Hepatic stellate cell (primary cell): ENCODE measurements around the gene SMIM21.

ENCODE experiments used
- DNase-seq: peaks from one replicate; pipeline ENCODE4 v3.0.0; 2011; ENCODE audit warnings: low spot score

SMIM21 gene

DNA sequence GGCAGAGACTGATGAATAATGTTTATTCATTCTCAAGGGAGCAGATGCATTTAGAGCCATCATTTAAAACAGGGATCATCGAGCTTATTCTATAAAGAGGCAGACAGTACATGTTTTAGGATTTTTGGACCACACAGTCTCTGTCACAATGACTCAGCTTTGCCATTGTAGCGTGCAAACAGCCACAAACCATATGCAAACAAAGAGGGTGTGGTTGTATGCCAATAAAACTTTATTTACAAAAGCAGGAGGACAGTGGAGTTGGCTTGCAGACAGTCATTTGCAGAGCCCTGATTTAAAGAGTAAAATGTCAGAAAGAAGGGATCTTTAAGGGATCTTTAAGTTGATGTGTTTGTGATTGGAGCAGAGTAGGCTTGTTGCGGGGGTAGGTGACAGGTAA lies 51.5 kb downstream of the SMIM21 start:
- no peak for DNase-seq

GRCh38 chr18:75375341-75375740 lies 52.2 kb downstream of the SMIM21 start:
- DNase-seq: no peak

- no peak for DNase-seq
Observed at GRCh38 chr18:75374466-75374865, 53.0 kb downstream of the SMIM21 start.

DNA sequence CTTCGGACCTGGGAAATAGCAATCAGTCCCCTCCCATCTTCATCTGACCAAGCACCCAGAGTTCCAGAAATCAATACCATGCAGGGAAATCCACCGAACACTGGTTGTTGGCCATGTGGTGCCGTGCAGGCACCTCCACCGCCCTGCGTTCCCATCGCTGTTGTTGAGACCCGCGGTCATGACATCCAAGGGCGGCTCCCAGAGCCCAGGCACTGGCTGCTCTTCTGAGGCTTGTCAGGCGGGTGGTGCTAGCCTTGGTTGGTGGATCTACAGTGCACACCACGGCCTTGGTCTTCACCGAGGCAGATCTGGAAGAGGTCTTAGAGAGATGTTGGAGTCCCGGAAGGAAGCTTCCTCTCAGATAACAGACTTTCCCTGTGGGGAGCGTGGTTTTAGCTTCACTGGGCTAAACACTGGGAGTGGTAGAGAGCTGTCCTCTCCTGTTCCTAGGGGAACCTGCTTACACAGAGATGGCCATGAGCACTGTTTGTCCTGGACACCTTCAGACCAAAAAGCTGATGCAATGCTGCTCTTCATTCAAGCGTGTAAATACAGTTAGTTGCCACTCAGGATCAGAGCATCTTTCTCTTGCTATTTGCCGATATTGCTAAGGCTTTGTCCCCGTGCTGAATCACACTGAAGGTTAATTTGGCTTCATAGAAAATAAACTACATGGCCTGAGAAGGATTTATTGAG lies 58.3 kb downstream of the SMIM21 start:
- no peak for DNase-seq

DNA sequence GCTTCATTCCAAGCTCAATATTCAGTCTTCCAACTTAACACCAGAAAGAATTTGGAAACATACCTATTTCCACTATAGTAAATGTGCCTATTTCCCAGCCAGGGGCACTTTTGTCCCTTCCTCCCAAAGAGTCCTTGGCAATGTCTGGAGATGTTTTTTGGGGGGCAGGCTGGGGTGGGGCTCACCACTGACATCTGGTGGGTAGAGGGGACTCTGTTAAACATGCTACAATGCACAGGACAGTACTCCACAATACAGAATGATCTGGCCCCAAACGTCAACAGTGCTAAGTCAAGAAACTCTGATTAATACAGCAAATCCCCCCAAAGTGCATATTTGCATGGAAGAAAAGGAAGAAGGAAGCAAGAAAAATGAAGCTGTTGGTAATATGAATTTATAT lies 61.7 kb downstream of the SMIM21 start:
- DNase-seq: no peak

- no peak for DNase-seq
Observed at GRCh38 chr18:75365254-75365629, 62.3 kb downstream of the SMIM21 start.

GRCh38 chr18:75364512-75365253 lies 62.8 kb downstream of the SMIM21 start:
- DNase-seq: no peak

DNA sequence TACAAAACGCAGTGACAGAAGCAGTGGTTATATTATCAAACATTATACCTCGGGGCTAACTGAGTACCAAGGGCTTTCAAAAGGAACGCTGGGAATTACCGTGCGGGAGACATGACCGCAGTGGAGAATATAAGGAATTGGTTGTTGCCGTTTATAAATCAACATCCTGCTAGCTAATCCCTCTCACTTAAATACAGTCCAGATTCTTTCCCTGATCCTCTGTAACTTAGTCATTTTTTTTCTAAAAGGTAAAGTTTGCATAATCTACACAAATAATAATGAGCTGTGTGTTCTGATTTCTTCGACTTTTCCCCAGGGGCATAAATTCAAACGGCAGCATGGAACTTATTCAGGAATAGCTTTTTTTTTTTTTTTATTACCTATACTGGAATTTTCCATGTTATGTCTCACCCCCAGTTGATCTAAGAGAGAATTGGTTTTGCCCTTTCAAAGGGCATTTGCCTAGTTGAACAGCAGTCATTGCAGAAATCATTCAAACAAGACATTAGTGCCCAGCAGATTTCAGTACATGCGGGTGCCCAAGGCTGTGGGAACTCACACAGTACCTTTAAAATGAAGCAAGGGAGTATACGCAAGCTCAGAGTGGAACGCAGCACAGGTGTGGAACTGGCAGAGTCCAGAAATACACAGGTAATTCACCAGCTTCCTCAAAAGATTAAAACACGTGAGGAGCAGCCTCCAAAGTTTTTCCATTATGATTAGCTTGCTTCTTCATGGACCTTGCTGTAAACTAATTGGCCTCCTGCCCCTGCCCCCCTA lies 63.9 kb downstream of the SMIM21 start:
- no peak for DNase-seq

DNA sequence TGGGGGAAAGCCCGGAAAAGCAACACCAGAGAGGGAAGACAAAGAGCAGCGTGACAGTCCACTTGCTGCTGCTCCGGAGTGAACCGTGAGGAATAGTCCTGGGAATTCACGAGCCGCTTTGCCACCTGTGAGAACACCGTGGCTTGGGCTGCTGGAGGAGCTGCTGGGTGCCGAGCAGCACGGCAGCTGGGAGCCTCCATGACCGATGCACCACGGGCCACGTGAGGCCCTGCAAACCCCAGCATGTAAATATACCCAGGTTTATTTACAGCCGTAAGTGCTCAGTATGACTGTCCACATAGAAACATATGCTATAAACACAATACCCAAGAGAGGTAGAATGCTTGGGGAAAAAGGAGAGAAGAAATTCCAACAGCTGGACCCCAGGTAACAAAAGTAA lies 65.1 kb downstream of the SMIM21 start:
- DNase-seq: no peak

GRCh38 chr18:75360941-75361340 lies 66.6 kb downstream of the SMIM21 start:
- DNase-seq: no peak

- DNase-seq: no peak
Observed at GRCh38 chr18:75360215-75360614, 67.3 kb downstream of the SMIM21 start.
